Measurements from ENCODE around the gene CC2D2A. TPM values are rescaled to one million over a fixed set of nuclear protein-coding genes. Genes with fewer than 3 reads are reported as not detected.

The CC2D2A gene
- total RNA-seq, 1 donor from 2014 or later = 21.6 TPM

DNA sequence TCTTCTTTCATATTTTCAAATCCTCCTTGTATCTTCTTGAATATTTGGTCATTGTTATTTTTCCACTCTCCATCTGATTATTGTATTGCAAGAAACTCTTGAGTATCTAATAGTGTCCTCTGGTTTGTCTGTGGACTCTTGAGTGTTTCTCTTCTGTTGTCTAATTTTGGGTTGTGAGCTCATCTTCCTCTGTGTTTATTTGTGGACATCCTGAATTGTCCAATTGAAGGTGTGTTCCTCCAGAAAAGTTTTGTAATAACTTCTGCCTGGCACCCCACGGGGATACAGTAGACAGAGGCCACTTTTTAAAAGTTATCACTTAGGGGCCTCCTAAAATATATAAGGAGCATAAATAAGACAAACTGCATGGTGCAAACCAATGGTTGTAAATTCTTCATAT lies 3.1 kb upstream of the CC2D2A start:
- DNase-seq (ENCODE audit: low spot score) = no peak

GRCh38 chr4:15470128-15470475 lies 420 bp downstream of the CC2D2A start:
- DNase-seq (ENCODE audit: low spot score) = no peak

DNA sequence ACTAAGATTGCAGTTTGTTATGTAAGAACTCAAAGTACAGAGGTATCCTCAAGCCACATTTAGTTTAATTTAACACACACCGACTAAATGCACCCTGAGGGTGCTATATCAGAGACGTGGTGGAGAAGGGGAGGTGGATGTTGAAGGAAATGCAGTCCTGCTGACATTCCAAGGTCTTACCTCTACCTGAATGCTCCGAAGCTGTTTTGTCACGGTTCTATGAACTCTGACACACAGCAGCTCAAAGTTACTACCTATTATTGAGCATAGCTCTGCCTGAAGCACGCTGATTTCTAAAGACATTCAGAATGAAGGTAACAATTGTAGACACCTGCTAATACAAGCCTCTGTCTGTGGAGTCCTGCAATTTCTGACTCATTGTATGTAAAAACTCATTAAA lies 6.7 kb downstream of the CC2D2A start:
- DNase-seq (ENCODE audit: low spot score) = no peak

- DNase-seq (ENCODE audit: low spot score) = no peak
Observed at GRCh38 chr4:15478724-15479088, 9.0 kb downstream of the CC2D2A start.

GRCh38 chr4:15479089-15479912 lies 9.6 kb downstream of the CC2D2A start:
- peak; percentile 65 for DNase-seq (ENCODE audit: low spot score)

DNA sequence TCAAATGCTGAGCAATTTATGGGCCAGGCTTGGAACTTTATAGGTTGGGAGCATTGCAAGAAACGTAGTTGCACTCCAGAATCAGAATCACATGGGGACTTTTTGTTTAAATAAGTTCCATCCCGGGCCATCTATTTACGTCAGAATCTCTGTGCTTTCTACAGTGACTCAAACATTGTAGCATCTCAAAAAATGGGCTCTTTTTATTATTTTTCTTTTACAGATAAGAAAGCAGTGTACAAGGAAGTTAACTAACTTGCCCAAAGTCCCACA lies 10.2 kb downstream of the CC2D2A start:
- DNase-seq (ENCODE audit: low spot score) = no peak

DNA sequence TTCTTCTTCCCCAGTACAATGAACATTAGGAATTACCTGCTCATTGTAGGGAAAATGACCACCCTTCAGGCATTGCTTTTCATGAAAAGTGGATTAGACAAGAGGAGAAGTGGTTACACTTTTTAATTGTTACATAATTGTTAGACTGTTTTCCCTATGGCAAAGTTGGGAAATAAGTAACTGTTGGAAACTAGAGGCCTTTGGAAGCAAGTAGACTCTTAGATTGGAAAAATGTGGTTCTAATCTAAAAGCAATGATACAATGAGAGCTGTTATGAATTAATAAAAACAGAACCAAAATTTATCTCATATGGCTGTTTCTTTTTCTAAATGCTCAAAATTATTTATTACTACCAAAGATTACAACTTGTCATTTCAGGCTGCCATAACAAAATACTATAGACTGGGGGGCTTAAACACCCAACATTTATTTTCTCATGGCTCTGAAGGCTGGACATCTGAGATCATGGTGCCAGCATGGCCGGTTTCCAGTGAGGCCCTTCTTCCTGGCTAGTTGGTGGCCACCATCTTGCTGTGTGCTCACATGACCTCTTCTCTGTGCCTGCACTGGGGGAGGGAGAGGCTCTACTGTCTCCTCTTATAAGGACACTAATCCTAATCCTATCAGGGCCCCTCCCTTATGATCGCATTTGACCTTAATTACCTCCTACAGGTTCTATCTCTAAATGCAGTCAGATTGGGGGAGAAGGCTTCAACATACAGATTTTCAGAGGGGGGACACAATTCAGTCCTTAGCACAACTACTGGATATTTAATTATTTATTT lies 12.5 kb downstream of the CC2D2A start:
- DNase-seq (ENCODE audit: low spot score) = no peak

- no peak for DNase-seq (ENCODE audit: low spot score)
Observed at GRCh38 chr4:15482842-15483241, 13.2 kb downstream of the CC2D2A start.

- no peak for DNase-seq (ENCODE audit: low spot score)
Observed at GRCh38 chr4:15488136-15488535, 18.5 kb downstream of the CC2D2A start.

DNA sequence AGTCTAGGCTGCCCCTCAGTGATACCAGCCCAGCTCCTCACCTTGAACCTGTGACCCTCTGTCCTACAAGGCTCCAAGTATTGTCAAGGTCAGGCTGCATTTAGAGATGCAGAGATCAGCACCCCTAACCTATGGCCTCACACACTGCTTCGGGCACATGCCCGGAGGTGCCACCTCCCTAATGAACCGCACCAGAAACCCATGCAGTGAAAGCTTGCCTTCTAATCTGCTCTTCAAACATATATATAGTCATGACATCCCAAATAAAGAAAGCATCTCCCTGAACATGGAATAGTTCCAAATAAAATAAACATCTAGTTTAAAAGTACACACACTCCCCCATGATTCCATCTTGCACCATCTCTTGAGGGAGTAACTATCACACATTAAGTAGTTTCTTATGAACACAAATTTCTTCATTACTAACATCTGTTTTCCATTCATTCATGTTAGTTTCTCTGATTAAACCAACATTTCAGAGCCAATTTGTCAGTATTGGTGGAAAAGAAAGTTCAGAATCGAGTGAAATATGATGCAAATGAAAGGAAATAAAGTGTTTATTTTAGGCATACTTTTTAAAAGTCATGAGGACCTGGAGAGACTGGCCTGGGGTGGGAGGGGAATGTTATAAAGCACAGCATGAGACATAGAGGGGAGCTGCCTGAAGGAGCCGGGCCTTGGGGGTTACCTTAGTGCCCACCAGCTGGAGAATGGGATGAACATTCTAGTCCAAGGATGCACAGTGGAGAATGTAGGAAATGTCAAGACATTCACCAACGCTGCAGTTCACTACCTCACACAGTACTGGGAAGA lies 19.2 kb downstream of the CC2D2A start:
- no peak for DNase-seq (ENCODE audit: low spot score)

- DNase-seq (ENCODE audit: low spot score) = no peak
Observed at GRCh38 chr4:15489551-15489950, 19.9 kb downstream of the CC2D2A start.

DNA sequence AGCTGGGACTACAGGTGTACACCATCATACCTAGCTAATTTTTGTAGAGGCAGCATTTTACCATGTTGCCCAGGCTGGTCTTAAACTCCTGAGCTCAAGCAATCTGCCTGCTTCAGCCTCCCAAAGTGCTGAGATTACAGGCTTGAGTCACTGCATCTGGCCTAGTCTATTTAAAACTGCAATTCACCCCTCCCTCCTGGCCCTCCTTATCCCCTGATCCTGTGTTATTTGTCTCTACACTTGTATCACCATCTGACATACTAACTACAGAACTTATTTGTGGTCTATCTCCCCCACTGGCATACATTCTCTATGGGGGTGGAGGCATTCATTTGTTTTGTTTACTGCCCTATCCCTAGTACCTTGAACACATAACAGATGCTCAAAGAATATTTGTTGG lies 23.7 kb downstream of the CC2D2A start:
- DNase-seq (ENCODE audit: low spot score) = no peak

DNA sequence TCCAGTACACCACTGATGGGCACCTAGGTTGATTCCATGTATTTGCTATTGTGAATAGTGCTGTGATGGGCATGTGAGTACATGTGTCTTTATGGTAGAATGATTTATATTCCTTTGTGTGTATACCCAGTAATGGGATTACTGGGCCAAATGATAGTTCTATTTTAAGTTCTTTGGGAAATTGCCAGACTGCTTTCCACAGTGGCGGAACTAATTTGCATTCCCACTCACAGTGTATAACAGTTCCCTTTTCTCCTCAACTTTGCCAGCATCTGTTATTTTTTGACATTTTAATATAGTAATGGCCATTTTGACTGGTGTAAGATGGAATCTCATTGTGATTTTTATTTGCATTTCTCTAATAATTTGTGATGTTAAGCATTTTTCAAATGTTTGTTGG lies 25.9 kb downstream of the CC2D2A start:
- DNase-seq (ENCODE audit: low spot score) = no peak

- no peak for DNase-seq (ENCODE audit: low spot score)
Observed at GRCh38 chr4:15498356-15498755, 28.7 kb downstream of the CC2D2A start.

DNA sequence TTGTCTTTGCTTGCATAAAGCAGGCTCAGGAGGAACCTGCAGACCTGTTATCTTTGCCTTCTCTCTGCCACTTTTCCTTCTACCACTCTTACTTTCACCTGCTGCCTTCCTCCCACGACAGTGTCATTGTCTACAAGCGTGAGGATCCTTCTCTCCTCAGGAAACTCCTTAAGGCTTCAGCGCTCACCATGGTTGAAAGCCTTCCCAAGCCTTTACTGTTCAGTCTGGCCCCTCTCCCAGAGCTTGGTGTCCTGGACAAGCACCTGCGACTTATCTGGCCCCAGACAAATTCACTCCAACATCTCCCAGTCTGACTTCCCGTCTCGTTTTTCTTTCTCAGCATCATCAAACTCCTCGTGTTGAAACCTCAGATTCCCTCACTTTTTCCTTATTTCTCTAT lies 31.0 kb downstream of the CC2D2A start:
- no peak for DNase-seq (ENCODE audit: low spot score)

- DNase-seq (ENCODE audit: low spot score) = no peak
Observed at GRCh38 chr4:15501941-15502340, 32.3 kb downstream of the CC2D2A start.

GRCh38 chr4:15502384-15502783 lies 32.7 kb downstream of the CC2D2A start:
- DNase-seq (ENCODE audit: low spot score) = no peak

GRCh38 chr4:15504041-15504440 lies 34.4 kb downstream of the CC2D2A start:
- no peak for DNase-seq (ENCODE audit: low spot score)

DNA sequence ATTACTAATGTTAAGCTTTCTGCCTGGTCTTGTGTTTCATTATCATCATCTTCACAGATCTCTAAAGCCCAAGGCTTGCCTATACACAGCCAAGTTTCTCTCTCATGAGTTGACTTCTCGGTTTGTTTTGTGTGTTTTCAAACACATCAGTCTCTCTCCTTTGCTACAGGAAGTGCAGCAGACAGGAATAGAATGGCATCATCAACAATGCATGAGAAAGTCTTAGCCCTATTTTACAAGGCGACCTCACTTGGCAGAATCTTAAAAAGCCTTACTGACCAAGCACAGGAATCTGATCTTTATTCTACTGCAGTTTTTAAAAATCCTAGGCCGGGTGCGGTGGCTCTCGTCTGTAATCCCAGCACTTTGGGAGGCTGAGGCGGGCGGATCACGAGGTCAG lies 36.8 kb downstream of the CC2D2A start:
- DNase-seq (ENCODE audit: low spot score) = no peak

DNA sequence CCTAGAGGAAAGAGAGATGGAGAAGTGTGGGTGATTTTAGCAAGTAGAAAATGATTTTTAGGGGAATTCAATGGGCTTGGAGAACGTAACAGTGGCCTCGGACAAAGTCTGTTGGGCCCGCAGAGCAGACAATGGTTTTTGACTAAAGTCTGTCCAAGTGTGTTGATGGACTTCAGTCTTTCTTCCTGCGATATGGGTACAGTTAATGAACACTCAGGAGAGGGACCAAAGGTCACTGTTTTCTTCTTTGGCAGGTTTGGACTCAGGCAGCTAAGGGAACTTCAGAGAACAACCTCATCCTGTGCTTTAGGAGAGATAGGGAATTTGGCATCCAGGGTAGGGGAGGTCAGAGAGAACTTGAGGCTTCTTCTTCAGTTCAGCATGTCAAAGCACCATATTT lies 38.0 kb downstream of the CC2D2A start:
- no peak for DNase-seq (ENCODE audit: low spot score)

DNA sequence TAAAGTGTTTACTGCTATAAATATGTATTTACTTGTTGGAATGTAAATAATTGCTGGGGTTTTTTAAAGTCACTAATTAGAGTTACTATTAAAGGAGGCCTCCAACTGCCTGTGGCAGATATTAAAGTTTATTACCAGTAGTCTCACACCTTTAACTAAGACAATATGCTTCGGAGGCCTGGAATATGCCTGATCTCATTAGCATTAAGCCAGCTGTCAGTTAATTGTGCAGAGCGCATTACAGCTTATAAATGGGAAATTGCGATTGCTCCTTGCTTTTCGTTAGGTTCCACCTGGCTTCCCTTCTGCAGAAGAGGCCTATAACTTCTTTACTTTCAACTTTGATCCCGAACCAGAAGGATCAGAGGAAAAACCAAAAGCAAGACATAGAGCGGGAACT lies 41.3 kb downstream of the CC2D2A start:
- no peak for DNase-seq (ENCODE audit: low spot score)

- no peak for DNase-seq (ENCODE audit: low spot score)
Observed at GRCh38 chr4:15513545-15513944, 43.9 kb downstream of the CC2D2A start.

- no peak for DNase-seq (ENCODE audit: low spot score)
Observed at GRCh38 chr4:15515106-15515505, 45.4 kb downstream of the CC2D2A start.

Data from ureter (tissue), 1 donor.